H1 (cell line): ENCODE data around the gene PPP1CA. TPM values are rescaled to one million over a fixed set of nuclear protein-coding genes. Genes with fewer than 3 reads are reported as not detected.
A peak's percentile ranks its signal among the peaks of the same experiment; 100 is the strongest.

ENCODE experiments used
- CTCF ChIA-PET: fragments of 300-600 bp; sonication (Branson Sonifier 250); formaldehyde crosslinking; loops from one replicate; lab custom pipeline; 2021; ENCODE audit not compliant: partially characterized antibody; lab: Charles Lee
- POLR2A ChIA-PET: fragments of 300-600 bp; sonication (Branson Sonifier 250); formaldehyde crosslinking; loops from one replicate; lab custom pipeline; 2021; ENCODE audit warnings: inconsistent platforms; ENCODE audit not compliant: partially characterized antibody; lab: Charles Lee
- DNase-seq, 2 experiments: peaks; one replicate each; pipeline versions ENCODE4 v3.0.0 to v3.0.0-alpha.2; 2010 to 2022; ENCODE audit warnings: low spot score in 2 of 2, low read depth in 1 of 2, mixed read lengths in 1 of 2
- FAIRE-seq: peaks from 2 replicates; lab custom pipeline; 2011; peaks lifted over from hg19 to GRCh38; lab: Jason Lieb, UNC
- H2AFZ ChIP-seq: 2 replicates; pipeline ENCODE4 v1.8.1; 2012; ENCODE audit warnings: low read length, inconsistent platforms
- H2AK5ac ChIP-seq: 2 replicates; pipeline ENCODE4 v1.6.1; 2013; ENCODE audit warnings: low read depth, low read length
- H2BK120ac ChIP-seq: replicated peaks from 2 replicates; pipeline ENCODE3; 2013; ENCODE audit warnings: low read depth, low read length, inconsistent platforms
- H2BK12ac ChIP-seq: 2 replicates; pipeline ENCODE4 v1.6.1; 2013; ENCODE audit warnings: low read depth, low read length
- H2BK15ac ChIP-seq: 2 replicates; pipeline ENCODE4 v1.6.1; 2013; ENCODE audit warnings: low read length
- H2BK20ac ChIP-seq: 2 replicates; pipeline ENCODE4 v1.6.1; 2013; ENCODE audit warnings: low read length
- H2BK5ac ChIP-seq: 2 replicates; pipeline ENCODE4 v1.6.1; 2013; ENCODE audit warnings: low read depth, low read length
- H3K14ac ChIP-seq: 2 replicates; pipeline ENCODE4 v1.6.1; 2013; ENCODE audit warnings: inconsistent platforms; ENCODE audit not compliant: insufficient read length
- H3K18ac ChIP-seq: 2 replicates; pipeline ENCODE4 v1.6.1; 2013; ENCODE audit warnings: low read length; ENCODE audit errors: extremely low read depth
- H3K23ac ChIP-seq: 2 replicates; pipeline ENCODE4 v1.6.1; 2013; ENCODE audit warnings: inconsistent platforms; ENCODE audit not compliant: insufficient read length
- H3K23me2 ChIP-seq: 2 replicates; pipeline ENCODE4 v1.6.1; 2013; ENCODE audit warnings: low read depth, low read length
- H3K27ac ChIP-seq: 2 replicates; pipeline ENCODE4 v1.6.1; 2011; ENCODE audit warnings: low read depth, low read length, inconsistent platforms
- H3K27me3 ChIP-seq, 4 experiments: replicated peaks in 1 of 4; 1 replicate in 1 of 4; 2 replicates in 3 of 4; pipeline versions ENCODE4 v1.6.1 to v1.8.1; 2011 to 2013; ENCODE audit warnings: low read length in 3 of 4, mild to moderate bottlenecking in 3 of 4, inconsistent platforms in 2 of 4, mixed read lengths in 2 of 4, moderate library complexity in 1 of 4; ENCODE audit not compliant: control insufficient read depth in 3 of 4, insufficient read depth in 3 of 4; ENCODE audit errors: extremely low read depth in 1 of 4
- H3K36me3 ChIP-seq, 4 experiments: 2 replicates each; pipeline versions ENCODE4 v1.6.1 to v1.8.1; 2011 to 2013; ENCODE audit warnings: mild to moderate bottlenecking in 4 of 4, low read length in 3 of 4, moderate library complexity in 2 of 4, control low read depth in 1 of 4, inconsistent platforms in 1 of 4; ENCODE audit not compliant: insufficient read depth in 4 of 4, control insufficient read depth in 2 of 4
- H3K4ac ChIP-seq: replicated peaks from 2 replicates; pipeline ENCODE3; 2013; ENCODE audit warnings: low read length, low read depth, mixed read lengths, inconsistent platforms; ENCODE audit not compliant: insufficient read length
- H3K4me1 ChIP-seq, 4 experiments: replicated peaks in 1 of 4; 1 replicate in 1 of 4; 2 replicates in 3 of 4; pipeline versions ENCODE4 v1.6.1 to v1.8.1; 2011 to 2013; ENCODE audit warnings: low read length in 3 of 4, inconsistent platforms in 2 of 4, mixed read lengths in 1 of 4; ENCODE audit not compliant: insufficient read depth in 4 of 4, control insufficient read depth in 3 of 4
- H3K4me2 ChIP-seq, 2 experiments: 2 replicates each; pipeline versions ENCODE4 v1.6.1 to v1.8.1; 2011 to 2013; ENCODE audit warnings: low read depth in 2 of 2, low read length in 2 of 2, control low read depth in 1 of 2, inconsistent platforms in 1 of 2, mild to moderate bottlenecking in 1 of 2; ENCODE audit not compliant: insufficient read depth in 1 of 2
- H3K4me3 ChIP-seq, 4 experiments: fragments of 200-600, 300-600 bp in 1 of 4; sonication (generic), shearing (Covaris generic), sonication (Bioruptor Twin) in 1 of 4; 2 replicates each; pipeline versions ENCODE4 v1.5.1 to v1.8.1; 2011 to 2016; ENCODE audit warnings: low read length in 4 of 4, low read depth in 3 of 4, control low read depth in 2 of 4, inconsistent platforms in 2 of 4, mild to moderate bottlenecking in 2 of 4, mixed read lengths in 1 of 4, moderate library complexity in 1 of 4; ENCODE audit not compliant: insufficient read depth in 2 of 4; ENCODE audit errors: extremely low read depth in 1 of 4
- H3K56ac ChIP-seq: replicated peaks from 2 replicates; pipeline ENCODE3; 2013; ENCODE audit warnings: low read depth, mild to moderate bottlenecking, mixed read lengths, low read length, inconsistent platforms; ENCODE audit not compliant: insufficient read length
- H3K79me1 ChIP-seq: 2 replicates; pipeline ENCODE4 v1.6.1; 2013; ENCODE audit warnings: low read depth, low read length, control low read depth
- H3K79me2 ChIP-seq, 2 experiments: 2 replicates each; pipeline versions ENCODE4 v1.6.1 to v1.8.1; 2012 to 2013; ENCODE audit warnings: low read length in 2 of 2, mild to moderate bottlenecking in 2 of 2, inconsistent platforms in 1 of 2; ENCODE audit not compliant: insufficient read depth in 2 of 2, control insufficient read depth in 1 of 2
- H3K9ac ChIP-seq, 4 experiments: replicated peaks in 1 of 4; 1 replicate in 1 of 4; 2 replicates in 3 of 4; pipeline versions ENCODE4 v1.6.1 to v1.8.1; 2011 to 2013; ENCODE audit warnings: low read depth in 3 of 4, low read length in 3 of 4, control low read depth in 2 of 4, mild to moderate bottlenecking in 2 of 4, moderate library complexity in 2 of 4, inconsistent platforms in 1 of 4; ENCODE audit errors: extremely low read depth in 1 of 4
- H3K9me3 ChIP-seq, 2 experiments: 2 replicates each; pipeline versions ENCODE4 v1.6.1 to v1.8.1; 2012 to 2013; ENCODE audit warnings: mild to moderate bottlenecking in 2 of 2, moderate library complexity in 2 of 2, control low read depth in 1 of 2, inconsistent platforms in 1 of 2, low read depth in 1 of 2, low read length in 1 of 2, mixed read lengths in 1 of 2; ENCODE audit not compliant: insufficient read depth in 2 of 2
- H4K20me1 ChIP-seq, 2 experiments: replicated peaks in 1 of 2; 2 replicates each; pipeline versions ENCODE3 to v1.8.1; 2011 to 2013; ENCODE audit warnings: inconsistent platforms in 2 of 2, low read length in 2 of 2, mild to moderate bottlenecking in 1 of 2; ENCODE audit not compliant: insufficient read depth in 2 of 2, control insufficient read depth in 1 of 2
- H4K5ac ChIP-seq: 2 replicates; pipeline ENCODE4 v1.6.1; 2013; ENCODE audit warnings: low read length, low read depth, mixed read lengths, inconsistent platforms; ENCODE audit not compliant: insufficient read length
- H4K8ac ChIP-seq: 2 replicates; pipeline ENCODE4 v1.8.0; 2013; ENCODE audit warnings: mild to moderate bottlenecking, moderate library complexity, low read length, inconsistent platforms; ENCODE audit not compliant: insufficient read depth; ENCODE audit errors: extremely low read depth
- H4K91ac ChIP-seq: replicated peaks from 2 replicates; pipeline ENCODE3; 2013; ENCODE audit warnings: low read length, mixed read lengths, inconsistent platforms; ENCODE audit not compliant: insufficient read length
- ASH2L ChIP-seq: fragments of 200-600, 300-600 bp; sonication (generic); IDR thresholded peaks from one replicate; pipeline ENCODE4 v1.7.1; 2017; ENCODE audit warnings: low read length
- BRCA1 ChIP-seq: IDR thresholded peaks from 2 replicates; pipeline ENCODE4 v1.6.1; 2012; ENCODE audit warnings: low read depth, low read length, improper control_type of control experiment
- CTCF ChIP-seq, 3 experiments: IDR thresholded peaks; 1 replicate in 2 of 3; 2 replicates in 1 of 3; pipeline versions ENCODE4 v1.5.1 to v1.6.1; 2011; ENCODE audit warnings: low read length in 3 of 3, mild to moderate bottlenecking in 3 of 3, inconsistent platforms in 2 of 3, low read depth in 1 of 3, moderate library complexity in 1 of 3; ENCODE audit not compliant: insufficient read depth in 1 of 3; ENCODE audit errors: control extremely low read depth in 1 of 3
- EZH2 ChIP-seq: fragments of 200-600 bp; sonication (generic); IDR thresholded peaks from 2 replicates; pipeline ENCODE4 v1.7.1; 2012; ENCODE audit warnings: low read depth, mild to moderate bottlenecking, moderate library complexity, low read length, inconsistent platforms; ENCODE audit not compliant: severe bottlenecking
- GABPA ChIP-seq: IDR thresholded peaks from 2 replicates; pipeline ENCODE4 v1.6.1; 2011; ENCODE audit warnings: mild to moderate bottlenecking, low read length, moderate library complexity, borderline replicate concordance; ENCODE audit not compliant: insufficient read depth
- GTF2F1 ChIP-seq: IDR thresholded peaks from 2 replicates; pipeline ENCODE4 v1.6.1; 2012; ENCODE audit warnings: low read depth, low read length, improper control_type of control experiment, borderline replicate concordance
- JUN ChIP-seq: IDR thresholded peaks from 2 replicates; pipeline ENCODE4 v1.6.1; 2011; ENCODE audit warnings: low read depth, mild to moderate bottlenecking, improper control_type of control experiment, low read length
- RNF2 ChIP-seq: fragments of 200-900, 300-1000 bp; sonication (generic); IDR thresholded peaks from 2 replicates; pipeline ENCODE4 v1.7.1; 2016; ENCODE audit warnings: borderline replicate concordance, low read depth, mild to moderate bottlenecking, antibody characterized with exemption, low read length; ENCODE audit not compliant: poor library complexity, severe bottlenecking; ENCODE audit errors: missing control alignments
- SRF ChIP-seq: IDR thresholded peaks from 2 replicates; pipeline ENCODE4 v1.6.1; 2011; ENCODE audit warnings: mild to moderate bottlenecking, low read depth, low read length, moderate library complexity
- TBP ChIP-seq: IDR thresholded peaks from 2 replicates; pipeline ENCODE4 v1.6.1; 2011; ENCODE audit warnings: low read depth, low read length, improper control_type of control experiment
- TEAD4 ChIP-seq: IDR thresholded peaks from 2 replicates; pipeline ENCODE4 v1.6.1; 2012; ENCODE audit warnings: low read depth, low read length, inconsistent platforms, mixed read lengths
- WGBS, 2 experiments: shearing (Covaris generic) in 1 of 2; methylation state at CpG; one replicate each; pipeline versions ENCODE4 v1.1.6 to v1.1.7; 2013 to 2015; ENCODE audit warnings: low lambda C conversion rate in 2 of 2, mixed read lengths in 2 of 2, inconsistent platforms in 1 of 2, low coverage in 1 of 2, missing lambda C conversion rate in 1 of 2; ENCODE audit not compliant: insufficient replicate concordance in 2 of 2, insufficient coverage in 1 of 2, insufficient read length in 1 of 2; ENCODE audit errors: extremely low coverage in 1 of 2, missing lambda C conversion rate in 1 of 2; 5-methylcytosine and 5-hydroxymethylcytosine counted together
- polyA plus RNA-seq, 7 experiments: library from polyadenylated mRNA; depleted of rRNA in 3 of 7; stranded (reverse) in 5 of 7; unstranded in 2 of 7; fragments of >200 nt in 5 of 7; fragments of 200-250 nt in 2 of 7; gene quantifications; 1 replicate in 5 of 7; 2 replicates in 1 of 7; 4 replicates in 1 of 7; pipeline versions ENCODE4 v1.2.1 to v1.2.3, GENCODE V29; 2011 to 2013; ENCODE audit warnings: missing spikeins in 2 of 7, mixed read lengths in 2 of 7
- total RNA-seq: library from RNA; stranded (reverse); fragmentation: NEBNext Ultra II Directional; extraction: Animal tissue kit (Norgen Biotek cat#: 25700); gene quantifications from 2 replicates; pipeline ENCODE4 v1.2.1, GENCODE V29; 2021

PPP1CA gene
- total and polyA plus RNA-seq, 2 of the 8 experiments (the other 6 are each of a cell fraction or from before 2014, with no cell fraction given) = 198 to 359 TPM

GRCh38 chr11:67411785-67412152 is 10.1 kb upstream of the PPP1CA start:
- no peak overlapping the region for H2BK15ac ChIP-seq
- no peaks in the 10 kb centered on the region for H3K9me3 ChIP-seq
- DNase-seq (no peak), FAIRE-seq (no peak)
- H2BK120ac ChIP-seq = no peak overlapping the region
- no peak overlapping the region for H3K14ac ChIP-seq
- no peak overlapping the region for H3K56ac ChIP-seq
- H3K18ac ChIP-seq = no peak overlapping the region; the same call in 1 of the 2 replicates
- no peak overlapping the region for H3K4me2 ChIP-seq
- ChIA-PET POLR2A (interaction anchor here (0.7 to 2.6 kb wide), 9 partner anchors 9 to 81 kb away, joined by 3 to 8 read pairs (median 4); partner anchors contain the start of genes RAD9A and RPS6KB2), CTCF (interaction anchor here (0.9 to 2.5 kb wide), 6 partner anchors 11 to 66 kb away, joined by 3 to 7 read pairs (median 4); partner anchors contain the start of genes PPP1CA, PTPRCAP and TMEM134)
- peaks cover 4 to 22% (median 13%) of the 10 kb centered on the region in 4 experiments for H3K4me1 ChIP-seq
- H4K8ac ChIP-seq = no peak overlapping the region
- no peak overlapping the region for H2BK5ac ChIP-seq
- 89% methylated on average over 6 of the region's 7 CpGs; no CpG with 5 or more reads in 1 of the 2 experiments for WGBS, 2 experiments
- H3K79me2 ChIP-seq = no peaks in the 10 kb centered on the region
- H4K91ac ChIP-seq = no peak overlapping the region
- no peaks in the 10 kb centered on the region for H4K20me1 ChIP-seq
- H2AK5ac ChIP-seq = 0 out of 2 replicates have a peak overlapping the region, but pooled peaks have one; percentile 16
- no peak overlapping the region for H3K27ac ChIP-seq
- no peak overlapping the region for H3K4me3 ChIP-seq
- no peak overlapping the region for H3K4ac ChIP-seq
- no peaks in the 10 kb centered on the region for H3K79me1 ChIP-seq
- H3K23me2 ChIP-seq = 0 out of 2 replicates have a peak, but pooled peaks cover 3% of the 10 kb centered on the region
- 0 out of 7 replicates have a peak overlapping the region, but pooled peaks of 1 of the 4 experiments have one; percentile 10 for H3K9ac ChIP-seq
- no peak overlapping the region for H2BK12ac ChIP-seq
- peaks cover 0 to 16% (median 5%) of the 10 kb centered on the region in 4 experiments; a peak in 4 of 7 replicates for H3K27me3 ChIP-seq
- H2BK20ac ChIP-seq = no peak overlapping the region
- no peak overlapping the region for H4K5ac ChIP-seq
- H3K23ac ChIP-seq = no peak overlapping the region
- no peaks in the 10 kb centered on the region for H3K36me3 ChIP-seq
- H2AFZ ChIP-seq = no peak overlapping the region
- no peak for TF ChIP-seq SRF
- no peak for TF ChIP-seq EZH2
- TF ChIP-seq BRCA1 = no peak
- TF ChIP-seq GTF2F1 = no peak
- TF ChIP-seq JUN = no peak
- TF ChIP-seq TBP = no peak
- no peak for TF ChIP-seq ASH2L
- TF ChIP-seq RNF2 = no peak
- no peak for TF ChIP-seq CTCF (IDR thresholded peaks at IDR 0.05; ENCODE audit: control extremely low read depth in 1 of 3, insufficient read depth in 1 of 3, low read depth in 1 of 3, low read length in 3 of 3)
- TF ChIP-seq TEAD4 = no peak
- TF ChIP-seq GABPA = no peak
